ENCODE results near the gene TXLNA. TPM values are rescaled to one million over a fixed set of nuclear protein-coding genes. Genes with fewer than 3 reads are reported as not detected.

The TXLNA gene
- total and polyA plus RNA-seq, 12 donors: 7.5 to 28.9 (median 16.0) TPM

GRCh38 chr1:32220746-32221580 lies 41.5 kb downstream of the TXLNA start:
- H3K4me1 ChIP-seq: peaks cover 5 to 40% (median 28%) of the 10 kb centered on the region in 9 donors
- peaks cover 0 to 72% (median 18%) of the 10 kb centered on the region in 9 donors for H3K36me3 ChIP-seq
- DNase-seq (no peak), ATAC-seq (no peak)
- peak overlapping the region in 7 of 10 donors; percentile 88 to 95 (median 91) for H3K27ac ChIP-seq
- TF ChIP-seq, protein P1, sequence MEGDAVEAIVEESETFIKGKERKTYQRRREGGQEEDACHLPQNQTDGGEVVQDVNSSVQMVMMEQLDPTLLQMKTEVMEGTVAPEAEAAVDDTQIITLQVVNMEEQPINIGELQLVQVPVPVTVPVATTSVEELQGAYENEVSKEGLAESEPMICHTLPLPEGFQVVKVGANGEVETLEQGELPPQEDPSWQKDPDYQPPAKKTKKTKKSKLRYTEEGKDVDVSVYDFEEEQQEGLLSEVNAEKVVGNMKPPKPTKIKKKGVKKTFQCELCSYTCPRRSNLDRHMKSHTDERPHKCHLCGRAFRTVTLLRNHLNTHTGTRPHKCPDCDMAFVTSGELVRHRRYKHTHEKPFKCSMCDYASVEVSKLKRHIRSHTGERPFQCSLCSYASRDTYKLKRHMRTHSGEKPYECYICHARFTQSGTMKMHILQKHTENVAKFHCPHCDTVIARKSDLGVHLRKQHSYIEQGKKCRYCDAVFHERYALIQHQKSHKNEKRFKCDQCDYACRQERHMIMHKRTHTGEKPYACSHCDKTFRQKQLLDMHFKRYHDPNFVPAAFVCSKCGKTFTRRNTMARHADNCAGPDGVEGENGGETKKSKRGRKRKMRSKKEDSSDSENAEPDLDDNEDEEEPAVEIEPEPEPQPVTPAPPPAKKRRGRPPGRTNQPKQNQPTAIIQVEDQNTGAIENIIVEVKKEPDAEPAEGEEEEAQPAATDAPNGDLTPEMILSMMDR (IDR thresholded peaks at IDR 0.05): no peak
- intact Hi-C loops (cut with DNase I): loop anchor here in 6 of 10 donors (5.0 to 10.0 kb wide), 3 partner anchors 91 to 104 kb away; no protein-coding TSS in a partner anchor
- WGBS, 2 donors: 89 to 91% methylated on average over 4 of the region's 4 CpGs
- H3K9me3 ChIP-seq: no peaks in the 10 kb centered on the region
- peak overlapping the region; percentile 65 to 94 (median 84) for H3K4me3 ChIP-seq
- no peaks in the 10 kb centered on the region for H3K27me3 ChIP-seq

DNA sequence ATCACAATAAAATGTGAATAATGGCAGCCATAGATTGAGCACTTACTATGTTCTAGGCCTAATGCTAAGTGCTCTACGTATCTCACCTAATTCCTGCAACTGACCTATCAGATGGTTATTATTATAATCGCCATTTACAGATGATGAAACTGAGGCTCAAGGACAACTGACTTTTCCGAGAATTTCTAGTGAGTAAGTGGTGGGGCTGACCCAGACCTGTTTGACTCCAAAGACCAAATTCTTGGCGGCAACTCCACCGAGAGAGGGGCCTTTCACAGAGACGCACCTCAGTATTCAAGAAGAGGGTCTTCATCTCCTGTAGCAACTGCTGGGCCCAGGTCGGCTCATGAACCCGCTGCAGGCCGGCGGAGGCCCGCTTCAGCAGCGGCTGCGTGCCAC lies 42.1 kb downstream of the TXLNA start:
- TF ChIP-seq, protein P1 (IDR thresholded peaks at IDR 0.05): no peak
- 8% methylated on average over 13 of the region's 13 CpGs for WGBS, 2 donors
- ATAC-seq (no peak), DNase-seq (no peak)
- H3K27ac ChIP-seq: peak overlapping the region in 9 of 10 donors; percentile 76 to 95 (median 91)
- peaks cover 5 to 36% (median 28%) of the 10 kb centered on the region in 9 donors for H3K4me1 ChIP-seq
- intact Hi-C loops (cut with DNase I): loop anchor here in 6 of 10 donors (5.0 to 10.0 kb wide), 3 partner anchors 91 to 103 kb away; no protein-coding TSS in a partner anchor
- H3K9me3 ChIP-seq: no peaks in the 10 kb centered on the region
- H3K4me3 ChIP-seq: peak overlapping the region; percentile 65 to 94 (median 84)
- H3K27me3 ChIP-seq: no peaks in the 10 kb centered on the region
- peaks cover 0 to 72% (median 18%) of the 10 kb centered on the region in 9 donors for H3K36me3 ChIP-seq

DNA sequence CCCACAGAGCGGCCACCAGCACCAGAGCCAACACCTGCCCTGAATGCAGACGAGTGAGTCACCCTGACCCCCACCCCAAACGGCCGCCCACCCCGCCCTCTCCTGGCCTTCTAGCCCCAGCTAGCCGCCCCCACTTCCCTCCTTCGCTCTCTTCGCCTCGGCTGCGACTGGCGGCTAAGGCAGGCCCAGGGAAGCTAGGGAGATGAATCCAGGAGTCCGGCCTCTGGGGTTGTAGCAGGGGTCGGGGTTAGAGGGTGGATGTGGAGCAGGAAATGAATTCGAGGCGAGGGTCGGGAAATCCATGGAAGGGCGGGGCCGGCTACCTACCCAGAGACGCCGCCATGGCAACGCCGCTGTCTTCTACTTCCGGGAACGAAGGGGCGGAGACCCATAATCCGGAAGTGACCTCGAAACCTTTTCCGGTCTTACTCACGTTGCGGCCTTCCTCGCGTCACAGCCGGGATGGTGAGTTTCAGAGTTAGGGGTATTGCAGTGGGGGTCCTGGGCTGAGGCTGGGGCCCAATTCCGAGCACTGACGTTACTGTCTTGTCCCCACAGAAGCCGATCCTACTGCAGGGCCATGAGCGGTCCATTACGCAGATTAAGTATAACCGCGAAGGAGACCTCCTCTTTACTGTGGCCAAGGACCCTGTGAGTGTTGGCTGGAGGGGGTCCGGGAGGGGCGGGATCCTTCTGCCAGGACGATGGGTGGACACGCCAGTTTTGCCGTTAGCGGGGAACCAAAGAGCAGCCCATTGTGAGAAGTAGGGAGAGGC lies 42.7 kb downstream of the TXLNA start, which contains the start of the genes EIF3I and TMEM234:
TSS of gene EIF3I (plus strand) at position 428 of the 776 bp plus-strand sequence. CDS start at position 463, 35 bp downstream.
TSS of gene TMEM234 (minus strand) at position 374 of the 776 bp plus-strand sequence. CDS start at position 343, 31 bp downstream.
- peak within 1 kb of the TSS; percentile 69 to 95 (median 90) for H3K27ac ChIP-seq
- H3K9me3 ChIP-seq: no peaks in the 10 kb centered on the region
- peaks cover 0 to 72% (median 20%) of the 10 kb centered on the region in 9 donors for H3K36me3 ChIP-seq
- 0% methylated on average over 46 of the region's 46 CpGs for WGBS, 2 donors
- peaks cover 5 to 36% (median 28%) of the 10 kb centered on the region in 9 donors for H3K4me1 ChIP-seq
- H3K4me3 ChIP-seq: peak within 1 kb of the TSS; percentile 65 to 94 (median 84)
- ATAC-seq (peak; percentile 91 to 97 (median 96)), DNase-seq (peak; percentile 88 to 95)
- no peaks in the 10 kb centered on the region for H3K27me3 ChIP-seq
- TF ChIP-seq, protein P1 (IDR thresholded peaks at IDR 0.05): no peak
- intact Hi-C loops (cut with DNase I): loop anchor here in 6 of 10 donors (5.0 to 10.0 kb wide), 3 partner anchors 90 to 103 kb away; no protein-coding TSS in a partner anchor
